GM12892 (cell line): ENCODE data around the gene KLHL12.
A peak's percentile ranks its signal among the peaks of the same experiment; 100 is the strongest.

Experiments used
- DNase-seq: peaks from one replicate; pipeline ENCODE4 v3.0.0; 2011; ENCODE audit not compliant: insufficient read length
- FAIRE-seq: peaks from 2 replicates; lab custom pipeline; 2011; peaks lifted over from hg19 to GRCh38; lab: Jason Lieb, UNC
- POLR2A ChIP-seq: IDR thresholded peaks from 2 replicates; pipeline ENCODE4 v1.6.1; 2011; ENCODE audit warnings: low read depth, low read length, control low read depth
- POLR2AphosphoS5 ChIP-seq: IDR thresholded peaks from 2 replicates; pipeline ENCODE4 v1.6.1; 2011; ENCODE audit warnings: low read depth, low read length, control low read depth
- TAF1 ChIP-seq: IDR thresholded peaks from 2 replicates; pipeline ENCODE4 v1.6.1; 2011; ENCODE audit warnings: low read depth, mild to moderate bottlenecking, control low read depth, low read length, borderline replicate concordance

The KLHL12 gene

GRCh38 chr1:202961220-202961880 lies 34.3 kb upstream of the KLHL12 start:
- TF ChIP-seq TAF1 (no peak), POLR2A (no peak), POLR2AphosphoS5 (no peak)
- DNase-seq: no peak
- FAIRE-seq: no peak

GRCh38 chr1:202959276-202959620 lies 32.2 kb upstream of the KLHL12 start:
- TF ChIP-seq POLR2AphosphoS5 (no peak), TAF1 (no peak)
- DNase-seq (no peak), FAIRE-seq (no peak)

- FAIRE-seq: no peak
- no peak for DNase-seq
- TF ChIP-seq TAF1 (no peak), POLR2AphosphoS5 (no peak), POLR2A (no peak)
Measured at GRCh38 chr1:202958544-202959275, 31.7 kb upstream of the KLHL12 start.

GRCh38 chr1:202957733-202958543 lies 30.9 kb upstream of the KLHL12 start, which contains the start of gene ADIPOR1:
Gene ADIPOR1, minus strand, starts transcription at chr1:202958312. Its CDS starts 7,242 bp downstream, at chr1:202951070.
- DNase-seq (peak; percentile 99), FAIRE-seq (peak; percentile 88)
- TF ChIP-seq TAF1 (no peak), POLR2AphosphoS5 (peak; percentile 85), POLR2A (peak; percentile 87)

- no peak for TF ChIP-seq TAF1
- TF ChIP-seq POLR2AphosphoS5: no peak
- TF ChIP-seq POLR2A: no peak
- no peak for DNase-seq
- FAIRE-seq: no peak
Measured at GRCh38 chr1:202956969-202957368, 29.9 kb upstream of the KLHL12 start.

GRCh38 chr1:202954057-202954745 lies 27.2 kb upstream of the KLHL12 start:
- no peak for TF ChIP-seq POLR2AphosphoS5
- no peak for TF ChIP-seq POLR2A
- no peak for TF ChIP-seq TAF1
- DNase-seq (no peak), FAIRE-seq (no peak)

- no peak for FAIRE-seq
- no peak for DNase-seq
- TF ChIP-seq POLR2A: no peak
- no peak for TF ChIP-seq TAF1
- no peak for TF ChIP-seq POLR2AphosphoS5
Measured at GRCh38 chr1:202953392-202953791, 26.4 kb upstream of the KLHL12 start.

GRCh38 chr1:202952818-202953217 lies 25.8 kb upstream of the KLHL12 start:
- TF ChIP-seq TAF1 (no peak), POLR2AphosphoS5 (no peak), POLR2A (no peak)
- no peak for DNase-seq
- no peak for FAIRE-seq

- TF ChIP-seq TAF1 (no peak), POLR2A (no peak), POLR2AphosphoS5 (no peak)
- no peak for DNase-seq
- FAIRE-seq: no peak
Measured at GRCh38 chr1:202952099-202952498, 25.1 kb upstream of the KLHL12 start.

GRCh38 chr1:202951437-202951836 lies 24.4 kb upstream of the KLHL12 start:
- DNase-seq (no peak), FAIRE-seq (no peak)
- TF ChIP-seq TAF1 (no peak), POLR2A (no peak), POLR2AphosphoS5 (no peak)

- TF ChIP-seq TAF1 (no peak), POLR2AphosphoS5 (no peak), POLR2A (no peak)
- no peak for FAIRE-seq
- no peak for DNase-seq
Measured at GRCh38 chr1:202945483-202945882, 18.4 kb upstream of the KLHL12 start.

- no peak for DNase-seq
- no peak for FAIRE-seq
- TF ChIP-seq POLR2A: no peak
Measured at GRCh38 chr1:202944438-202944921, 17.4 kb upstream of the KLHL12 start.

GRCh38 chr1:202942426-202942825 lies 15.4 kb upstream of the KLHL12 start:
- DNase-seq (no peak), FAIRE-seq (no peak)
- TF ChIP-seq POLR2AphosphoS5 (no peak), POLR2A (no peak), TAF1 (no peak)
